Activated naive CD4-positive, alpha-beta T cell treated with anti-CD3 and anti-CD28 coated beads, Interleukin-2, amount 50 U/mL, for 24 hours (primary cell): Measurements from ENCODE around the gene CADM2.

ENCODE experiments used
- H3K27ac Mint-ChIP-seq: one replicate; pipeline ENCODE4 v1.8.0; 2021; ENCODE audit warnings: mild to moderate bottlenecking, mixed read lengths
- H3K27me3 Mint-ChIP-seq: one replicate; pipeline ENCODE4 v1.8.0; 2021; ENCODE audit warnings: mixed read lengths
- H3K36me3 Mint-ChIP-seq: one replicate; pipeline ENCODE4 v1.8.0; 2021; ENCODE audit warnings: mixed read lengths
- H3K4me1 Mint-ChIP-seq: one replicate; pipeline ENCODE4 v1.8.0; 2021; ENCODE audit warnings: mixed read lengths
- H3K4me3 Mint-ChIP-seq: one replicate; pipeline ENCODE4 v1.8.0; 2021; ENCODE audit warnings: mild to moderate bottlenecking, mixed read lengths
- H3K9me3 Mint-ChIP-seq: one replicate; pipeline ENCODE4 v1.8.0; 2021; ENCODE audit warnings: mixed read lengths

The CADM2 gene

GRCh38 chr3:85264381-85264780 is 305.6 kb downstream of the CADM2 start:
- no peaks in the 10 kb centered on the region for H3K4me1 Mint-ChIP-seq
- peaks cover 5% of the 10 kb centered on the region for H3K9me3 Mint-ChIP-seq
- H3K4me3 Mint-ChIP-seq = no peak overlapping the region
- H3K36me3 Mint-ChIP-seq = no peaks in the 10 kb centered on the region
- no peak overlapping the region for H3K27ac Mint-ChIP-seq
- H3K27me3 Mint-ChIP-seq = no peaks in the 10 kb centered on the region

GRCh38 chr3:85270488-85270887 is 311.7 kb downstream of the CADM2 start:
- Mint-ChIP-seq H3K36me3 (no peaks in the 10 kb centered on the region), H3K27me3 (no peaks in the 10 kb centered on the region), H3K4me3 (no peak overlapping the region), H3K9me3 (peaks cover 5% of the 10 kb centered on the region), H3K27ac (no peak overlapping the region), H3K4me1 (no peaks in the 10 kb centered on the region)

- Mint-ChIP-seq H3K9me3 (peaks cover 5% of the 10 kb centered on the region), H3K36me3 (no peaks in the 10 kb centered on the region), H3K4me1 (no peaks in the 10 kb centered on the region), H3K27me3 (no peaks in the 10 kb centered on the region), H3K4me3 (no peak overlapping the region), H3K27ac (no peak overlapping the region)
Measured at GRCh38 chr3:85271911-85272310, 313.1 kb downstream of the CADM2 start.

- H3K4me3 Mint-ChIP-seq = no peak overlapping the region
- no peaks in the 10 kb centered on the region for H3K36me3 Mint-ChIP-seq
- no peaks in the 10 kb centered on the region for H3K4me1 Mint-ChIP-seq
- H3K27ac Mint-ChIP-seq = no peak overlapping the region
- peaks cover 8% of the 10 kb centered on the region for H3K9me3 Mint-ChIP-seq
- H3K27me3 Mint-ChIP-seq = no peaks in the 10 kb centered on the region
Measured at GRCh38 chr3:85288257-85288656, 329.5 kb downstream of the CADM2 start.

GRCh38 chr3:85297291-85297690 is 338.5 kb downstream of the CADM2 start:
- no peaks in the 10 kb centered on the region for H3K9me3 Mint-ChIP-seq
- H3K4me3 Mint-ChIP-seq = no peak overlapping the region
- H3K27me3 Mint-ChIP-seq = no peaks in the 10 kb centered on the region
- H3K27ac Mint-ChIP-seq = no peak overlapping the region
- no peaks in the 10 kb centered on the region for H3K4me1 Mint-ChIP-seq
- no peaks in the 10 kb centered on the region for H3K36me3 Mint-ChIP-seq

- Mint-ChIP-seq H3K36me3 (no peaks in the 10 kb centered on the region), H3K27ac (no peak overlapping the region), H3K4me1 (no peaks in the 10 kb centered on the region), H3K27me3 (no peaks in the 10 kb centered on the region), H3K9me3 (no peaks in the 10 kb centered on the region), H3K4me3 (no peak overlapping the region)
Measured at GRCh38 chr3:85298032-85298431, 339.2 kb downstream of the CADM2 start.

- H3K27me3 Mint-ChIP-seq = no peaks in the 10 kb centered on the region
- no peak overlapping the region for H3K27ac Mint-ChIP-seq
- H3K4me3 Mint-ChIP-seq = no peak overlapping the region
- no peaks in the 10 kb centered on the region for H3K9me3 Mint-ChIP-seq
- no peaks in the 10 kb centered on the region for H3K36me3 Mint-ChIP-seq
- no peaks in the 10 kb centered on the region for H3K4me1 Mint-ChIP-seq
Measured at GRCh38 chr3:85303156-85303555, 344.4 kb downstream of the CADM2 start.

GRCh38 chr3:85304360-85304964 is 345.7 kb downstream of the CADM2 start:
- Mint-ChIP-seq H3K36me3 (no peaks in the 10 kb centered on the region), H3K4me1 (no peaks in the 10 kb centered on the region), H3K27me3 (no peaks in the 10 kb centered on the region), H3K27ac (no peak overlapping the region), H3K9me3 (no peaks in the 10 kb centered on the region), H3K4me3 (no peak overlapping the region)

GRCh38 chr3:85312331-85312730 is 353.5 kb downstream of the CADM2 start:
- Mint-ChIP-seq H3K36me3 (no peaks in the 10 kb centered on the region), H3K9me3 (no peaks in the 10 kb centered on the region), H3K4me3 (no peak overlapping the region), H3K4me1 (no peaks in the 10 kb centered on the region), H3K27me3 (no peaks in the 10 kb centered on the region), H3K27ac (no peak overlapping the region)

- Mint-ChIP-seq H3K27ac (no peak overlapping the region), H3K27me3 (no peaks in the 10 kb centered on the region), H3K36me3 (no peaks in the 10 kb centered on the region), H3K4me1 (no peaks in the 10 kb centered on the region), H3K4me3 (no peak overlapping the region), H3K9me3 (no peaks in the 10 kb centered on the region)
Measured at GRCh38 chr3:85313380-85313779, 354.6 kb downstream of the CADM2 start.

GRCh38 chr3:85316252-85316651 is 357.5 kb downstream of the CADM2 start:
- no peaks in the 10 kb centered on the region for H3K4me1 Mint-ChIP-seq
- no peak overlapping the region for H3K27ac Mint-ChIP-seq
- H3K4me3 Mint-ChIP-seq = no peak overlapping the region
- no peaks in the 10 kb centered on the region for H3K36me3 Mint-ChIP-seq
- no peaks in the 10 kb centered on the region for H3K27me3 Mint-ChIP-seq
- no peaks in the 10 kb centered on the region for H3K9me3 Mint-ChIP-seq

GRCh38 chr3:85321892-85322291 is 363.1 kb downstream of the CADM2 start:
- no peaks in the 10 kb centered on the region for H3K9me3 Mint-ChIP-seq
- H3K27me3 Mint-ChIP-seq = no peaks in the 10 kb centered on the region
- no peaks in the 10 kb centered on the region for H3K36me3 Mint-ChIP-seq
- no peaks in the 10 kb centered on the region for H3K4me1 Mint-ChIP-seq
- H3K27ac Mint-ChIP-seq = no peak overlapping the region
- no peak overlapping the region for H3K4me3 Mint-ChIP-seq

GRCh38 chr3:85330071-85330470 is 371.3 kb downstream of the CADM2 start:
- Mint-ChIP-seq H3K36me3 (no peaks in the 10 kb centered on the region), H3K4me1 (no peaks in the 10 kb centered on the region), H3K27me3 (no peaks in the 10 kb centered on the region), H3K9me3 (no peaks in the 10 kb centered on the region), H3K4me3 (no peak overlapping the region), H3K27ac (no peak overlapping the region)

- no peaks in the 10 kb centered on the region for H3K36me3 Mint-ChIP-seq
- H3K27me3 Mint-ChIP-seq = no peaks in the 10 kb centered on the region
- H3K9me3 Mint-ChIP-seq = no peaks in the 10 kb centered on the region
- H3K27ac Mint-ChIP-seq = no peak overlapping the region
- H3K4me1 Mint-ChIP-seq = no peaks in the 10 kb centered on the region
- no peak overlapping the region for H3K4me3 Mint-ChIP-seq
Measured at GRCh38 chr3:85337895-85338294, 379.1 kb downstream of the CADM2 start.

- Mint-ChIP-seq H3K27me3 (no peaks in the 10 kb centered on the region), H3K36me3 (no peaks in the 10 kb centered on the region), H3K27ac (no peak overlapping the region), H3K4me1 (no peaks in the 10 kb centered on the region), H3K9me3 (peaks cover 2% of the 10 kb centered on the region), H3K4me3 (no peak overlapping the region)
Measured at GRCh38 chr3:85342915-85343314, 384.1 kb downstream of the CADM2 start.

- Mint-ChIP-seq H3K36me3 (no peaks in the 10 kb centered on the region), H3K9me3 (no peaks in the 10 kb centered on the region), H3K4me1 (no peaks in the 10 kb centered on the region), H3K4me3 (no peak overlapping the region), H3K27me3 (no peaks in the 10 kb centered on the region), H3K27ac (no peak overlapping the region)
Measured at GRCh38 chr3:85355572-85355971, 396.8 kb downstream of the CADM2 start.

- Mint-ChIP-seq H3K27ac (no peak overlapping the region), H3K4me3 (no peak overlapping the region), H3K4me1 (no peaks in the 10 kb centered on the region), H3K27me3 (no peaks in the 10 kb centered on the region), H3K36me3 (no peaks in the 10 kb centered on the region), H3K9me3 (no peaks in the 10 kb centered on the region)
Measured at GRCh38 chr3:85360742-85361387, 402.1 kb downstream of the CADM2 start.
